Spleen (tissue), 7 donors: ENCODE results near the gene LAMTOR4.

Experiments used
- POLR2A ChIP-seq, 3 donors: fragments of 450-650 bp; IDR thresholded peaks; one replicate each; pipeline ENCODE4 v1.5.1; 2017; ENCODE audit warnings: antibody characterized with exemption in 3 of 3, mild to moderate bottlenecking in 1 of 3
- POLR2AphosphoS5 ChIP-seq, 3 donors: sonication (generic); formaldehyde crosslinking; IDR thresholded peaks; one replicate each; pipeline ENCODE4 v1.5.1; 2017; ENCODE audit warnings: antibody characterized with exemption in 3 of 3
- TF ChIP-seq, protein P1 (sequence below), 11 experiments: fragments of 200-600 bp in 7 of 11; fragments of 450-650 bp in 4 of 11; sonication (generic) in 4 of 11; IDR thresholded peaks in 8 of 11; conservative IDR thresholded peaks in 3 of 11; 1 replicate in 7 of 11; 2 replicates in 4 of 11; pipeline versions ENCODE4 v1.4.0 to v1.8.0; 2016 to 2021; ENCODE audit warnings: antibody characterized with exemption in 11 of 11, inconsistent platforms in 4 of 11, mild to moderate bottlenecking in 1 of 11
- donor health status: DM: no; HTN: no; CAD: no; lungs with moderate emphysema.
- donor health status: DM: no; HTN: no; CAD: no.
- donor health status: DM: no; HTN: no; CAD: no.

DNA sequence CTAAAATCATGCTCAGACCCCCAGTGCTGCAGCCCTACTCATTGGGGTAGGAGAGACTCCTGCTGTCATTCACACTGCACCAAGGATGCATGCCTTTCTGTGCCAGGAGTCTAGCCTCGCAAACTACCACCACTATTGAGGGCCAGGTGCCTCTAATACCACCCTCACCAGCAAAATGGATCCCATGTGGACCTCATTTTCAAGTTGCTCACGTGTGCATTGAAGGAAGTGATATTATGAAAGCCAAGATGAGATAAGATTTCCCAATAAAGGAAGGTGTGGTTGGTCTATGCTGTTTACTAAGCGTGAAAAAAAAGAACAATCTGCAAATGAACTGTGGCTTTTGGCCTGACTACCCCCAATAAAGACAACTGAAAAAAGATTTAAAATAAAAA lies 7.2 kb upstream of the LAMTOR4 start:
- TF ChIP-seq, protein P1, sequence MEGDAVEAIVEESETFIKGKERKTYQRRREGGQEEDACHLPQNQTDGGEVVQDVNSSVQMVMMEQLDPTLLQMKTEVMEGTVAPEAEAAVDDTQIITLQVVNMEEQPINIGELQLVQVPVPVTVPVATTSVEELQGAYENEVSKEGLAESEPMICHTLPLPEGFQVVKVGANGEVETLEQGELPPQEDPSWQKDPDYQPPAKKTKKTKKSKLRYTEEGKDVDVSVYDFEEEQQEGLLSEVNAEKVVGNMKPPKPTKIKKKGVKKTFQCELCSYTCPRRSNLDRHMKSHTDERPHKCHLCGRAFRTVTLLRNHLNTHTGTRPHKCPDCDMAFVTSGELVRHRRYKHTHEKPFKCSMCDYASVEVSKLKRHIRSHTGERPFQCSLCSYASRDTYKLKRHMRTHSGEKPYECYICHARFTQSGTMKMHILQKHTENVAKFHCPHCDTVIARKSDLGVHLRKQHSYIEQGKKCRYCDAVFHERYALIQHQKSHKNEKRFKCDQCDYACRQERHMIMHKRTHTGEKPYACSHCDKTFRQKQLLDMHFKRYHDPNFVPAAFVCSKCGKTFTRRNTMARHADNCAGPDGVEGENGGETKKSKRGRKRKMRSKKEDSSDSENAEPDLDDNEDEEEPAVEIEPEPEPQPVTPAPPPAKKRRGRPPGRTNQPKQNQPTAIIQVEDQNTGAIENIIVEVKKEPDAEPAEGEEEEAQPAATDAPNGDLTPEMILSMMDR (IDR thresholded peaks at IDR 0.05 in 8 of 11, conservative IDR thresholded peaks at IDR 0.05 in 3 of 11) = no peak
- TF ChIP-seq POLR2A (IDR thresholded peaks at IDR 0.05) (no peak), POLR2AphosphoS5 (IDR thresholded peaks at IDR 0.05) (no peak)
